Naive thymus-derived CD4-positive, alpha-beta T cell (primary cell): ENCODE measurements around the gene RBM33. TPM values are rescaled to one million over a fixed set of nuclear protein-coding genes. Genes with fewer than 3 reads are reported as not detected.
A peak's percentile ranks its signal among the peaks of the same experiment; 100 is the strongest.
"Not testable (repeated sequence)": the region's sequence is repeated elsewhere in the genome, so short reads cannot be mapped to it uniquely, and the experiment has no call there.

Source experiments
- ATAC-seq: fragments of 150-1000 bp; cut with Tn5 transposase; 2 replicates; pipeline ENCODE4 v1.10.0; 2021; ENCODE audit warnings: mild to moderate bottlenecking, moderate library complexity
- CTCF ChIA-PET: fragments of 350-600 bp; sonication (Branson Sonifier 250); formaldehyde crosslinking; loops from one replicate; lab custom pipeline; 2021; ENCODE audit warnings: antibody characterized with exemption; lab: Charles Lee
- POLR2A ChIA-PET: fragments of 350-600 bp; sonication (Branson Sonifier 250); formaldehyde crosslinking; loops from one replicate; lab custom pipeline; 2021; ENCODE audit warnings: antibody characterized with exemption, inconsistent platforms; lab: Charles Lee
- DNase-seq, 9 donors: peaks; one replicate each; pipeline versions ENCODE4 v3.0.0 to v3.0.0-alpha.2; 2020 to 2022; ENCODE audit warnings: mixed read lengths in 1 of 9
- H3K27ac ChIP-seq: one replicate; pipeline ENCODE4 v1.7.0; 2013; ENCODE audit warnings: mild to moderate bottlenecking, low read depth, low read length, moderate library complexity
- H3K27me3 ChIP-seq, 2 donors: one replicate each; pipeline ENCODE4 v1.7.0; 2013; ENCODE audit warnings: low read length in 2 of 2, mild to moderate bottlenecking in 2 of 2, moderate library complexity in 2 of 2; ENCODE audit not compliant: control insufficient read depth in 2 of 2, insufficient read depth in 2 of 2
- H3K36me3 ChIP-seq, 3 experiments: 1 replicate in 2 of 3; 2 replicates in 1 of 3; pipeline ENCODE4 v1.7.0; 2013; ENCODE audit warnings: low read length in 3 of 3, mild to moderate bottlenecking in 3 of 3, moderate library complexity in 1 of 3; ENCODE audit not compliant: insufficient read depth in 3 of 3, control insufficient read depth in 2 of 3
- H3K4me1 ChIP-seq, 2 donors: one replicate each; pipeline ENCODE4 v1.7.0; 2013; ENCODE audit warnings: low read length in 2 of 2, mild to moderate bottlenecking in 2 of 2, moderate library complexity in 1 of 2; ENCODE audit not compliant: control insufficient read depth in 2 of 2, insufficient read depth in 2 of 2
- H3K4me3 ChIP-seq: 2 replicates; pipeline ENCODE4 v1.7.0; 2013; ENCODE audit warnings: mild to moderate bottlenecking, low read length
- H3K9me3 ChIP-seq, 3 experiments: 1 replicate in 2 of 3; 2 replicates in 1 of 3; pipeline ENCODE4 v1.7.0; 2013; ENCODE audit warnings: low read length in 3 of 3; ENCODE audit not compliant: control insufficient read depth in 2 of 3
- H3K27ac Mint-ChIP-seq, 9 donors: one replicate each; pipeline ENCODE4 v1.8.0; 2020 to 2022; ENCODE audit warnings: mixed read lengths in 9 of 9, mild to moderate bottlenecking in 8 of 9, moderate library complexity in 5 of 9, inconsistent platforms in 2 of 9
- H3K27me3 Mint-ChIP-seq, 5 donors: one replicate each; pipeline ENCODE4 v1.8.0; 2021 to 2022; ENCODE audit warnings: mixed read lengths in 5 of 5, mild to moderate bottlenecking in 1 of 5
- H3K36me3 Mint-ChIP-seq, 5 donors: one replicate each; pipeline ENCODE4 v1.8.0; 2020 to 2022; ENCODE audit warnings: mixed read lengths in 5 of 5, mild to moderate bottlenecking in 3 of 5, inconsistent platforms in 1 of 5
- H3K4me1 Mint-ChIP-seq, 7 donors: one replicate each; pipeline ENCODE4 v1.8.0; 2020 to 2022; ENCODE audit warnings: mixed read lengths in 7 of 7, mild to moderate bottlenecking in 3 of 7, inconsistent platforms in 1 of 7
- H3K4me3 Mint-ChIP-seq, 10 donors: one replicate each; pipeline ENCODE4 v1.8.0; 2020 to 2022; ENCODE audit warnings: mild to moderate bottlenecking in 10 of 10, mixed read lengths in 10 of 10, moderate library complexity in 6 of 10, inconsistent platforms in 2 of 10
- H3K9me3 Mint-ChIP-seq, 11 donors: one replicate each; pipeline ENCODE4 v1.8.0; 2020 to 2022; ENCODE audit warnings: mixed read lengths in 11 of 11, mild to moderate bottlenecking in 4 of 11, inconsistent platforms in 1 of 11, moderate library complexity in 1 of 11
- intact Hi-C, 2 donors: fragments of 100-400 bp; cut with micrococcal nuclease; formaldehyde crosslinking; loops; one replicate each; pipeline ENCODE4 v1.15.1; 2023
- polyA plus RNA-seq, 2 donors: library from polyadenylated mRNA; unstranded; fragments of 300-500 nt; fragmentation: Illumina TruSeq; gene quantifications; one replicate each; pipeline ENCODE4 v1.2.3, GENCODE V29; 2021
- total RNA-seq, 6 experiments: library from RNA in 5 of 6; stranded (reverse) in 5 of 6; gene quantifications; 1 replicate in 5 of 6; 2 replicates in 1 of 6; pipeline ENCODE4 v1.2.3 and lab custom pipeline; 2021 to 2026

RBM33 gene
- total and polyA plus RNA-seq, 7 experiments from 2014 or later: 43.7 to 177 (median 143) TPM

DNA sequence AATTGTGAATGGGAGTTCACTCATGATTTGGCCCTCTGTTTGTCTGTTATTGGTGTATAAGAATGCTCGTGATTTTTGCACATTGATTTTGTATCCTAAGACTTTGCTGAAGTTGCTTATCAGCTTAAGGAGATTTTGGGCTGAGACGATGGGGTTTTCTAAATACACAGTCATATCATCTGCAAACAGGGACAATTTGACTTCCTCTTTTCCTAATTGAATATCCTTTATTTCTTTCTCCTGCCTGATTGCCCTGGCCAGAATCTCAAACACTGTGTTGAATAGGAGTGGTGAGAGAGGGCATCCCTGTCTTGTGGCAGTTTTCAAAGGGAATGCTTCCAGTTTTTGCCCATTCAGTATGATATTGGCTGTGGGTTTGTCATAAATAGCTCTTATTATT, 43.8 kb downstream of the RBM33 start:
- CTCF ChIA-PET, POLR2A ChIA-PET, H3K9me3 ChIP-seq, H3K4me1 ChIP-seq, H3K27ac ChIP-seq, ATAC-seq, H3K27me3 Mint-ChIP-seq, H3K4me3 ChIP-seq, DNase-seq, H3K9me3 Mint-ChIP-seq, H3K27me3 ChIP-seq: not testable (repeated sequence)
- intact Hi-C loops: loop anchor here in 1 of 2 donors (5.0 to 10.0 kb wide), 2 partner anchors 79 to 93 kb away; no protein-coding TSS in a partner anchor
- H3K36me3 ChIP-seq: peaks cover 0 to 22% (median 4%) of the 10 kb centered on the region in 3 experiments
- peak overlapping the region in 2 of 10 donors; percentile 21 to 22 for H3K4me3 Mint-ChIP-seq
- peak overlapping the region in 1 of 9 donors; percentile 43 for H3K27ac Mint-ChIP-seq
- H3K36me3 Mint-ChIP-seq: peaks cover 12 to 72% (median 48%) of the 10 kb centered on the region in 5 donors
- H3K4me1 Mint-ChIP-seq: peaks cover 33 to 86% (median 83%) of the 10 kb centered on the region in 7 donors

DNA sequence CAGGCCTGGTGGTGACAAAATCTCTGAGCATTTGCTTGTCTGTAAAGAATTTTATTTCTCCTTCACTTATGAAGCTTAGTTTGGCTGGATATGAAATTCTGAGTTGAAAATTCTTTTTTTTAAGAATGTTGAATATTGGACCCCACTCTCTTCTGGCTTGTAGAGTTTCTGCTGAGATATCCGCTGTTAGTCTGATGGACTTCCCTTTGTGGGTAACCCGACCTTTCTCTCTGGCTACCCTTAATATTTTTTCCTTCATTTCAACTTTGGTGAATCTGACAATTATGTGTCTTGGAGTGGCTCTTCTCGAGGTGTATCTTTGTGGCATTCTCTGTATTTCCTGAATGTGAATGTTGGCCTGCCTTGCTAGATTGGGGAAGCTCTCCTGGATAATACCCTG, 46.2 kb downstream of the RBM33 start:
- H3K27me3 ChIP-seq, H3K27ac ChIP-seq, H3K4me3 ChIP-seq, POLR2A ChIA-PET, H3K4me1 ChIP-seq, H3K27me3 Mint-ChIP-seq, H3K36me3 ChIP-seq, intact Hi-C loops, DNase-seq, H3K9me3 Mint-ChIP-seq, CTCF ChIA-PET, H3K9me3 ChIP-seq, ATAC-seq: not testable (repeated sequence)
- peak overlapping the region in 7 of 10 donors; percentile 6 to 52 (median 44) for H3K4me3 Mint-ChIP-seq
- peaks cover 34 to 83% (median 80%) of the 10 kb centered on the region in 7 donors for H3K4me1 Mint-ChIP-seq
- peak overlapping the region in 5 of 9 donors; percentile 26 to 57 (median 31) for H3K27ac Mint-ChIP-seq
- peaks cover 5 to 48% (median 25%) of the 10 kb centered on the region in 5 donors for H3K36me3 Mint-ChIP-seq

DNA sequence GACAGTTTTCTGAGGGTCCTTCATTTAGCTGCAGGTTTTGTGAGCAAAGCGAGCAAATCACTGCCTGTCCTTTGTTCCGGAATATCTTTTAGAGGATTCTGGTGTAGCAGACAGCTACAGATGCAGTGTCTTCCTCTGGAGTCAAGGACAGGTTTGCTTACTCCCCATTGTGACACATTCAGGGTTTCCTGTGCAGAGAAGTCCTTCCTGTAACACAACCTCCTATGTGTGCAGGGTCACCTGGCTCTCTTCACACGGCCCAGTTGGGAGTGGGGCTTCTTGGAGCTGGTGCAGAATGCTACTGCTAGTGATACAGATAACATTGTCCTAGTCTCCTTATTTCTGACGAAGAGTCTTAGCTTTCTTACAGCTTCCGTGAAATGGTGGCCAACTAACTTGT, 47.9 kb downstream of the RBM33 start:
- Mint-ChIP-seq H3K4me3 (peak overlapping the region in 3 of 10 donors; percentile 4 to 29 (median 6)), H3K27me3 (no peaks in the 10 kb centered on the region), H3K27ac (peak overlapping the region in 2 of 9 donors; percentile 3 to 33), H3K4me1 (peaks cover 45 to 95% (median 91%) of the 10 kb centered on the region in 7 donors), H3K36me3 (peaks cover 3 to 39% (median 11%) of the 10 kb centered on the region in 5 donors), H3K9me3 (peaks cover 0 to 2% (median 0%) of the 10 kb centered on the region in 11 donors)
- Histone ChIP-seq H3K4me3 (no peak overlapping the region), H3K27ac (no peak overlapping the region), H3K36me3 (no peaks in the 10 kb centered on the region), H3K9me3 (no peaks in the 10 kb centered on the region), H3K4me1 (peaks cover 4 to 8% of the 10 kb centered on the region in 2 donors), H3K27me3 (no peaks in the 10 kb centered on the region)
- peak; percentile 44 for ATAC-seq
- intact Hi-C loops: no loop called here
- no peak for DNase-seq
- ChIA-PET POLR2A (interaction anchor here (0.6 kb wide), 1 partner anchor 21 kb away, joined by 3 read pairs; no protein-coding TSS in a partner anchor), CTCF (interaction anchor here (0.7 kb wide), 1 partner anchor 8 kb away, joined by 3 read pairs; no protein-coding TSS in a partner anchor)

DNA sequence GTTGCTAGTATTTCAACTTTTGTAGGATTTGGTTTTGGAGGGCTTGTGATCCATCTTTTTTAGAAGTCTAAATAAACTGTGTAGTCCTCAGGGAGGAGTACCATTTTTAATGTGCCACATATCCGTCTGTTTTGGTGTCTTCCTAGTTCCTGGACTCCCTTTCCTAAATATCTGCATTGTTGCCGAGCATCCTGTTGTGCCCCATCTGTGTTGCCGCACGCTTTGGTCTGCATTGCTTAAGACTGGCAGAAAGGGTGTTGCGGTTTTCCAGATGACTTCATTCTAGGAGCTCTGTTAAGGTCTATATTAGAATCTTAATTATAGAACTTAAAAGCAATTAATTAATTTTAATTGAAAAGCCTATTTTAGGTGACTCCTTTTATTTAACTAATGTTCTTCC, 49.4 kb downstream of the RBM33 start:
- Histone ChIP-seq H3K36me3 (no peaks in the 10 kb centered on the region), H3K27ac (no peak overlapping the region), H3K9me3 (no peaks in the 10 kb centered on the region), H3K27me3 (no peaks in the 10 kb centered on the region), H3K4me3 (no peak overlapping the region), H3K4me1 (peaks cover 4 to 8% of the 10 kb centered on the region in 2 donors)
- ATAC-seq: no peak
- peaks cover 42 to 93% (median 89%) of the 10 kb centered on the region in 7 donors for H3K4me1 Mint-ChIP-seq
- H3K36me3 Mint-ChIP-seq: peaks cover 0 to 27% (median 5%) of the 10 kb centered on the region in 5 donors
- H3K27me3 Mint-ChIP-seq: no peaks in the 10 kb centered on the region
- POLR2A ChIA-PET: interaction anchor here (0.6 kb wide), 1 partner anchor 12 kb away, joined by 4 read pairs; no protein-coding TSS in a partner anchor
- peak overlapping the region in 3 of 9 donors; percentile 23 to 60 (median 37) for H3K27ac Mint-ChIP-seq
- DNase-seq: no peak
- CTCF ChIA-PET: no interaction called here
- H3K4me3 Mint-ChIP-seq: peak overlapping the region in 2 of 10 donors; percentile 26 to 41
- H3K9me3 Mint-ChIP-seq: no peaks in the 10 kb centered on the region
- intact Hi-C loops: no loop called here

DNA sequence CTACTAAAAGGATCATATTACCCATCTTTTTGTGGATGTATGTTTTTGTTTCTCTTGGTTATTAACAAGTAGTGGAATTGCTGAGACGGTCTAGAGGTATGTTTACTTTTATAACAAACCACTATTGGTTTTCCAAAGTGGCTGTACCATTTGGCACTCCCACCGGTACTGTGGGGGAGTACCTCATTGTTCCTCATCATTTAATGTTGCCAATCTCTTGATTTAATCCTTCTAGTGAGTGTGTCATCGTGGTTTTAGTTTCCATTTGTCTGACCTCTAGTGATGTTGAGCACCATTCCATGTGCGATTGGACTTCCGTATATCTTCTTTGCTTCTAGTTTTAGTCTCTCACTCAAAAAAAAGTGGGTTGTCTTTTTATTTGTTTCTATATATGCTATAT, 50.4 kb downstream of the RBM33 start:
- Histone ChIP-seq H3K9me3 (no peaks in the 10 kb centered on the region), H3K4me1 (peaks cover 4 to 8% of the 10 kb centered on the region in 2 donors), H3K4me3 (no peak overlapping the region), H3K27ac (no peak overlapping the region), H3K27me3 (no peaks in the 10 kb centered on the region), H3K36me3 (no peaks in the 10 kb centered on the region)
- Mint-ChIP-seq H3K4me3 (peak overlapping the region in 1 of 10 donors; percentile 26), H3K9me3 (no peaks in the 10 kb centered on the region), H3K27ac (peak overlapping the region in 3 of 9 donors; percentile 29 to 57 (median 34)), H3K27me3 (no peaks in the 10 kb centered on the region), H3K4me1 (peaks cover 43 to 94% (median 90%) of the 10 kb centered on the region in 7 donors), H3K36me3 (peaks cover 0 to 24% (median 5%) of the 10 kb centered on the region in 5 donors)
- intact Hi-C loops: no loop called here
- no peak for ATAC-seq
- ChIA-PET CTCF (no interaction called here), POLR2A (no interaction called here)
- no peak for DNase-seq

DNA sequence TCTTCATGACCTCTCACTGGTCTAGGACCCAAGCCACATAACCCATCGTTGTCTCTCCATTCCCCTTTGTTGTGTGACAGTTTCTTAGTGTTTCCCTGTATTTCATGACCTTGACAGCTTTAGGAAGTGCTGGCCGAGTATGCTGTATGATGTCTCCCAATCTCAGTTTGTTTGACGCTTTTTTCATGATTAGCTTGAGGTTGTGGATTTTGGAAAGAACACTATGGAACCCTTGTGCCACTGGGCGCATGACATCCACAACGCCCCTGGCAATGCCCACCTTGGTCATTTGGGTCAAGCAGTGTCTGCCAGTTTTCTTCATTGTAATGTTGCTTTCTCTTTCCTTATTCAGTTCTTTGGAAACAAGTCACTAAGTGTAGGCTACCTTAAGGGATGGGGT, 52.3 kb downstream of the RBM33 start:
- Mint-ChIP-seq H3K4me3 (peak overlapping the region in 1 of 10 donors; percentile 51), H3K36me3 (peaks cover 3 to 16% (median 9%) of the 10 kb centered on the region in 5 donors), H3K27ac (peak overlapping the region in 6 of 9 donors; percentile 15 to 85 (median 34)), H3K27me3 (no peaks in the 10 kb centered on the region), H3K4me1 (peaks cover 29 to 79% (median 75%) of the 10 kb centered on the region in 7 donors), H3K9me3 (no peaks in the 10 kb centered on the region)
- peaks cover 4 to 8% of the 10 kb centered on the region in 2 donors for H3K4me1 ChIP-seq
- intact Hi-C loops: no loop called here
- no peaks in the 10 kb centered on the region for H3K27me3 ChIP-seq
- DNase-seq (no peak), ATAC-seq (no peak)
- H3K36me3 ChIP-seq: peaks cover 0 to 12% (median 7%) of the 10 kb centered on the region in 3 experiments
- ChIA-PET CTCF (no interaction called here), POLR2A (interaction anchor here (0.8 to 1.0 kb wide), 2 partner anchors 18 to 764 kb away, joined by 3 read pairs; no protein-coding TSS in a partner anchor)
- H3K27ac ChIP-seq: no peak overlapping the region
- no peaks in the 10 kb centered on the region for H3K9me3 ChIP-seq
- H3K4me3 ChIP-seq: no peak overlapping the region
